HG03354 (cell line): Measurements from ENCODE around the gene TOMM5.
A peak's percentile ranks its signal among the peaks of the same experiment; 100 is the strongest.

ENCODE experiments used
- ATAC-seq: cut with Tn5 transposase; IDR thresholded peaks from one replicate; pipeline ENCODE4 v1.9.1; 2021; ENCODE audit warnings: mild to moderate bottlenecking; ENCODE audit not compliant: unreplicated experiment, poor library complexity, severe bottlenecking

TOMM5 gene

GRCh38 chr9:37565661-37566618 is 26.5 kb downstream of the TOMM5 start:
- ATAC-seq: peak; percentile 68

GRCh38 chr9:37564916-37565315 is 27.5 kb downstream of the TOMM5 start:
- ATAC-seq: no peak

DNA sequence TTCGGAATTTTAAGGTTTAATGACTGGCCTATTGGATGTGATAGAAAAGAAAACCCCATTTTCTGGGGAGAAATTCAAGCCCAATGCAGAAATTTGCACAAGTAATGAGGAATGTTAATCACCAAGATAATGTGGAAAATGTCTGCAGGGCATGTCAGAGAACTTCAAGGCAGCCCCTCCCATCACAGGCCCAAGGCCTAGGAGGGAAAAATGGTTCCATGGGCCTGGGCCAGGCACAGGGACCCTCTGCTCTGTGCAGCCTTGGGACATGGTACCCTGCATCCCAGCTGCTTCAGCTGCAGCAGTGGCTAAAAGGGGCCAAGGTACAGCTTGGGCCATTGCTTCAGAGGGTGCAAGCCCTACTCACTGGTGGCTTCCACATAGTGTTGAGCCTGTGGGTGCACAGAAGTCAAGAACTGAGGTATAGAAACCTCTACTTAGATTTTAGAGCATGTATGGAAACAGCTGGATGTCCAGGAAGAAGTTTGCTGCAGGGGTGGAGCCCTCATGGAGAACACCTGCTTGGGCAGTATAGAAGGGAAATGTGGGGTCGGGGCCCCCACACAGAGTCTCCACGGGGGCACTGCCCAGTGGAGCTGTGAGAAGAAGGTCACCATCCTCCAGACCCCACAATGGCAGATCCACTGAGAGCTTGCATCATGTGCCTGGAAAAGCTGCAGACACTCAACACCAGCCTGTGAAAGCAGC is 28.4 kb downstream of the TOMM5 start:
- ATAC-seq: no peak

DNA sequence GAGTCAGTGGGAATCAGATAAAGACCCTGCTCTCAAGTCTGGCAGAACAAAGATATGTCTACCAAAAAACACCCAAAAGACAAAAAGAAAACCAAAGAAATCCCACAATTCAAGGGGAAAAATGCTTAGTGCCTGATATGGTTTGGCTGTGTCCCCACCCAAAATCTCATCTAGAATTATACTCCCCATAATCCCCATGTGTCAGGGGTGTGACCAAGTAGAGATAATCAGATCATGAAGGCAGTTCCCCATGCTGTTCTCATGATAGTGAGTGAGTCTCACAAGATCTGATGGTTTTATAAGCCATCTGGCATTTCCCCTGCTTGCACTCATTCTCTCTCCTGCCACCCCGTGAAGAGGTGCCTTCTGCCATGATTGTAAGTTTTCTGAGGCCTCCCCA is 29.6 kb downstream of the TOMM5 start:
- no peak for ATAC-seq

GRCh38 chr9:37561682-37562081 is 30.7 kb downstream of the TOMM5 start:
- ATAC-seq: no peak

DNA sequence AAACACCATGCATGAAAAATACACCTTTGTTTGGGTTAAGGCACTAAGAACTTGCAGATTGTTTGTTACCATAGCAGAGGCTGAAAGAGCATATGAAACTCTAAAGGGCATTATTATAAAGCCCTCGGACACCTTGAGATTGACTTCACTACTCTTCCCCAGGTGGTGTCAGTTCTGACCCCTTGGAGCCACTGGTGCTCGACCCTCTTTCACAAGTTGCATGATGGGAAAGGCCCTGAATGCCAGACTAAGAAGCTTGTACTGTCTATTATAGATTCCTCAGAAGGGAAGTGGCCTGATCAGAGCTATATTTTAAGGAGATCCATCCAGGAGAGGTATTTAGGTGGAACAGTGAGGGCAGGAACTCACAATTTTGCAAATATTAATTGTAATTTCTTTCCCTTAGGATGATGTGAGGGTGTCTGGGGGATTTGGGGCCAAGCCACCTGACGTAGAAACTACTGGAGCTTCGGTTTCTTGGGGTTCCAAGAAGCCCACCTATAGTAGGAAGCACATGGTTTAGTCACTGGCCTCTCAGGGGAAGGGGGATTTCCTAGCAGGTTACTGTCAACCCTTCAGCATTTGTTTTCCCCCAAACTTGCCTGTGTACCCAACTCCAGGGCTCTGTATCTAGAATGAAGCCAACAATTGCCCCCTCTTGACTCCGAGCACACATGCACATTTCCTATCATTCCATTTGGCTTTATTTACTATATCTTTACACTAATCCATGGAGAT is 32.4 kb downstream of the TOMM5 start:
- no peak for ATAC-seq

- ATAC-seq: no peak
These were observed 33.3 kb downstream of the TOMM5 start for GRCh38 chr9:37559125-37559524.

- ATAC-seq: no peak
These were observed 36.6 kb downstream of the TOMM5 start for GRCh38 chr9:37555786-37556185.

DNA sequence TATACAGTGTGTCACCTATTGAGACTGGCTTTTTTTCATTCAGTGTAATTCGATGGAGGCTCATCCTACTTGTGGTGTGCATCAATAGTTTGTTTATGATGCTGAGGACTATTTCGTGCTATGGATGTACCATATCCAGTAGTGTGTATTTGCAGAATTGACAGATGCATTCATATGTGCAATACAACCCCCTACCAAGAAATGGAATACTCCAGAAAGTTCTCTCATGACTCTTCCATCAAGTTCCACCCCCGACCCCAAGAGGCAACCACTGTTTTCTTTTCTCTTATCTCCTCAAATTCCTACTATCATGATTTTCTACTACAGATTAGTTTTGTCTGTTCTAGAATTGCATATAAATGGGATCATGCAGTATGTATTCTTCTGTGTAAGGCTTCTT is 38.1 kb downstream of the TOMM5 start:
- ATAC-seq: no peak

DNA sequence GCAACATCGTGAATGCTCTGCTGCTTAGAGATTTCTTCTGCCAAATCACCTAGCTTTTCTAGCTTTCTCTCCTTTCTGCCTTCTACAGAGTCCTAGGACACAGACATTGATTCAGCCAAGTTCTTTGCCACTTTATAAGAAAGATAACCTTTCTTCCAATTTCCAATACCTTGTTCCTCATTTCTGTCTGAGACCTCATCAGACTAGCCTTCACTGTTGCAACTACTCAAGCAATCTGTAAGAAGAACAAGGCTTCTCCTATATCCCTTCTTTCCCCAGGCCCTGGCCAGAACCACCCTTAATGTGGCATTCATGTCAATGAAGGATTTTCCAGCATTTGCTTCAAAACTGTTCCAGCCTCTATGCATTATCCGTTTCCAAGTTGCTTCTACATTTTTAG is 40.5 kb downstream of the TOMM5 start:
- no peak for ATAC-seq

GRCh38 chr9:37551468-37551867 is 40.9 kb downstream of the TOMM5 start:
- no peak for ATAC-seq

- ATAC-seq: no peak
These were observed 41.6 kb downstream of the TOMM5 start for GRCh38 chr9:37550781-37551180.

GRCh38 chr9:37549527-37549926 is 42.9 kb downstream of the TOMM5 start:
- no peak for ATAC-seq

DNA sequence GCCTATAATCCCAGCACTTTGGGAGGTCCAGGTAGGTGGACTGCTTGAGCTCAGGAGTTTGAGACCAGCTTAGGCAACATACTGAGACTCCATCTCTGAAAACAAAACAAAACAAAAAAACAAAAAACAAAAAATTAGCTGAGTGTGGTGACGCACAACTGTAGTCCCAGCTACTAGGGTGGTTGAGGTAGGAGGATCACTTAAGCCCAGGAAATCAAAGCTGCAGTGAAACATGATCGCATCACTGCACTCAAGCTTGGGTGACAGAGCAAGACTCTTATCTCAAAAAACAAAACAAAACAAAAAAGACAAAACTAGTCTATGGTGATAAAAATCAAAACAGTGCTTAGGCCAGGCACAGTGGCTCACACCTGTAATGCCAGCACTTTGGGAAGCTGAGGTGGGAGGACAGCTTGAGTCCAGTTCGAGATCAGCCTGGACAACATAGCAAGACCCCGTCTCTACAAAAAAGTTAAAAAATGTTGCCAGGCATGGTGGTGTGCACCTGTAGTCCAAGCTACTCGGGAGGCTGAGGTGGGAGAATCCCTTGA is 45.0 kb downstream of the TOMM5 start:
- ATAC-seq: no peak

- ATAC-seq: no peak
These were observed 48.9 kb downstream of the TOMM5 start for GRCh38 chr9:37543468-37543867.

- ATAC-seq: no peak
These were observed 49.5 kb downstream of the TOMM5 start for GRCh38 chr9:37542895-37543294.

DNA sequence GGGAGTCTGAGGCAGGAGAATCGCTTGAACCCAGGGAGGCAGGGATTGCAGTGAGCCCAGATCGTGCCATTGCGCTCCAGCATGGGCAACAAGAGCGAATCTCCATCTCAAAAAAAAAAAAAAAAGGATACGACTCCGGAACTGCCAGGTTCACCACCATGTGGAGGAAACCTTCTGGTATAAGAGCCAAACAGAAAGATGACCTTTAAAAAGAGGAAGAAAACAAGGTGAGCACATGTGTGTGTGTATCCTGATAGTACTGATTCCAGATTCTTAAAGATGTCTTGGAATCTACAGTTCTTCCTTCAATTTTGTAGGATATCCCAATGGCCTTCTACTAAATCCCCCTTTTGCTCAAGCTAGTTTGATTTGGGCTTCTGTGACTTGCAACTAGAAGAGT is 49.9 kb downstream of the TOMM5 start:
- ATAC-seq: no peak

GRCh38 chr9:37541465-37541864 is 50.9 kb downstream of the TOMM5 start:
- ATAC-seq: no peak

DNA sequence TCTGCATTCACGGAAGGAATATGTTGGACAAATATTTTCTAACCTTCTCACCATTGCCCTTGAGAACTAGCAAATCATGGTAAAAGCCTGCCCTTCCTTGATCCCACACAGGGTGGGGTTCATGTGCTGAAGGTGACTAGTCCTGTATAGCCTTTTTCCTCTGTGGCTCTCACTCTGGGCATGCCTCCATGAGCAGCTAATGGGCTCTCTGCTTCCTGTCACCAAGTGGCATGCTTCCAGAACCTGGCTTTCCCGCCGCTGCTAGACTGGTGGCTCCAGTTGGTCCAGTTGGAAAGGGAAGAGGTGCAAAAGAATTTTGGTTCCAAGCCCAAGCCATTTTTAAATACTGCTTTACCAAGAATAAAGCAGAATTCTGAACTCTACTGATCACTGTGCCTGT is 51.8 kb downstream of the TOMM5 start:
- no peak for ATAC-seq

DNA sequence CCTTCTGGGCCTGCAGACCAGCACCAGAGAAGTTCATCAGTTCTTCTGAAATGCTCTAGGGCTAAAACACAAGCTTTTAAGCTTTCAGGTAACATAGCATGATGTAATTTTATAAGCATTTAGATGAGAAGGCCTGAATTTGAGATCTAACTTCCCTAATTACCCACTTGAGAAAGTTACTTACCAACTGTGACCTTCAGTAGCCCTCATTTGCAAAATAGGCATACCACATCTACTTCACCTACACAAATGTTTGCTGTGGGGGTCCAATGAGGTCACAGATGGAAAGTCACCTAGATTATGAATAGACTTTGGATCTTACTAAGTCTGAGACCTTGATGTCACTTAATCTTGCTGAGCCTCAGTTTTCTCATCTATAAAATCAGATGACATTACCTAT is 52.8 kb downstream of the TOMM5 start:
- ATAC-seq: no peak
